Tibial artery (tissue), 4 donors: ENCODE measurements around the gene TEX264.

Source experiments
- DNase-seq, 2 donors: peaks; one replicate each; pipeline ENCODE4 v3.0.0-alpha.2; 2019
- H3K27ac ChIP-seq, 2 donors: fragments of 200-600 bp; sonication (generic) in 1 of 2; 1 replicate in 1 of 2; 2 replicates in 1 of 2; pipeline ENCODE4 v1.5.1; 2018 to 2019; ENCODE audit warnings: mild to moderate bottlenecking in 1 of 2
- H3K27me3 ChIP-seq, 2 donors: fragments of 200-600 bp; sonication (generic) in 1 of 2; one replicate each; pipeline versions ENCODE4 v1.5.1 to v1.6.0; 2016 to 2019
- H3K36me3 ChIP-seq, 3 donors: fragments of 200-600 bp; sonication (generic) in 2 of 3; one replicate each; pipeline ENCODE4 v1.5.1; 2016 to 2019; ENCODE audit warnings: mild to moderate bottlenecking in 2 of 3
- H3K4me1 ChIP-seq, 4 donors: fragments of 200-600 bp; sonication (generic) in 2 of 4; 1 replicate in 3 of 4; 2 replicates in 1 of 4; pipeline ENCODE4 v1.5.1; 2016 to 2019
- H3K4me3 ChIP-seq, 2 donors: fragments of 200-600 bp; sonication (generic) in 1 of 2; 1 replicate in 1 of 2; 2 replicates in 1 of 2; pipeline ENCODE4 v1.5.1; 2018 to 2019; ENCODE audit warnings: mild to moderate bottlenecking in 2 of 2
- H3K9me3 ChIP-seq, 3 donors: fragments of 200-600 bp; sonication (generic) in 1 of 3; one replicate each; pipeline ENCODE4 v1.5.1; 2016 to 2019
- CTCF ChIP-seq, 2 experiments: fragments of 200-600 bp in 1 of 2; fragments of 450-650 bp in 1 of 2; IDR thresholded peaks; one replicate each; pipeline ENCODE4 v1.5.1; 2017 to 2019; ENCODE audit warnings: antibody characterized with exemption in 2 of 2, mild to moderate bottlenecking in 1 of 2, moderate library complexity in 1 of 2
- intact Hi-C: fragments of 100-400 bp; cut with DNase I; formaldehyde crosslinking; loops from one replicate; pipeline ENCODE4 v1.15.0; 2023; ENCODE audit warnings: low total_unique reads

TEX264 gene

GRCh38 chr3:51717947-51718346, 46.9 kb downstream of the TEX264 start:
- no peak for DNase-seq
- Histone ChIP-seq H3K36me3 (no peaks in the 10 kb centered on the region), H3K4me1 (no peaks in the 10 kb centered on the region), H3K27ac (no peak overlapping the region), H3K9me3 (no peaks in the 10 kb centered on the region), H3K4me3 (no peak overlapping the region), H3K27me3 (peaks cover 0 to 20% of the 10 kb centered on the region in 2 donors)
- TF ChIP-seq CTCF (IDR thresholded peaks at IDR 0.05) = no peak
- intact Hi-C loops = no loop called here

- intact Hi-C loops = no loop called here
- DNase-seq = no peak
- H3K4me3 ChIP-seq = no peak overlapping the region
- no peak overlapping the region for H3K27ac ChIP-seq
- peak; percentile 21 to 22 for TF ChIP-seq CTCF (IDR thresholded peaks at IDR 0.05)
- no peaks in the 10 kb centered on the region for H3K9me3 ChIP-seq
- peaks cover 0 to 20% of the 10 kb centered on the region in 2 donors for H3K27me3 ChIP-seq
- H3K4me1 ChIP-seq = no peaks in the 10 kb centered on the region
- no peaks in the 10 kb centered on the region for H3K36me3 ChIP-seq
Observed at GRCh38 chr3:51718547-51719409, 47.7 kb downstream of the TEX264 start.

- Histone ChIP-seq H3K4me3 (no peak overlapping the region), H3K27me3 (peaks cover 0 to 20% of the 10 kb centered on the region in 2 donors), H3K36me3 (no peaks in the 10 kb centered on the region), H3K4me1 (no peaks in the 10 kb centered on the region), H3K27ac (no peak overlapping the region), H3K9me3 (no peaks in the 10 kb centered on the region)
- DNase-seq = no peak
- TF ChIP-seq CTCF (IDR thresholded peaks at IDR 0.05) = no peak
- intact Hi-C loops = no loop called here
Observed at GRCh38 chr3:51719410-51720025, 48.5 kb downstream of the TEX264 start.

- intact Hi-C loops = no loop called here
- H3K27me3 ChIP-seq = peaks cover 0 to 20% of the 10 kb centered on the region in 2 donors
- H3K36me3 ChIP-seq = no peaks in the 10 kb centered on the region
- H3K9me3 ChIP-seq = no peaks in the 10 kb centered on the region
- DNase-seq = no peak
- no peak overlapping the region for H3K4me3 ChIP-seq
- H3K27ac ChIP-seq = no peak overlapping the region
- TF ChIP-seq CTCF (IDR thresholded peaks at IDR 0.05) = no peak
- H3K4me1 ChIP-seq = no peaks in the 10 kb centered on the region
Observed at GRCh38 chr3:51720292-51721061, 49.4 kb downstream of the TEX264 start.

- no peak overlapping the region for H3K4me3 ChIP-seq
- DNase-seq = no peak
- no peak overlapping the region for H3K27ac ChIP-seq
- no peaks in the 10 kb centered on the region for H3K4me1 ChIP-seq
- no peak for TF ChIP-seq CTCF (IDR thresholded peaks at IDR 0.05)
- H3K9me3 ChIP-seq = no peaks in the 10 kb centered on the region
- H3K36me3 ChIP-seq = no peaks in the 10 kb centered on the region
- intact Hi-C loops = no loop called here
- peaks cover 0 to 20% of the 10 kb centered on the region in 2 donors for H3K27me3 ChIP-seq
Observed at GRCh38 chr3:51721062-51721745, 50.2 kb downstream of the TEX264 start.
